ENCODE results near the gene ACP4. TPM values are rescaled to one million over a fixed set of nuclear protein-coding genes. Genes with fewer than 3 reads are reported as not detected.
A peak's percentile ranks its signal among the peaks of the same experiment; 100 is the strongest.
"Not testable (repeated sequence)": the region's sequence is repeated elsewhere in the genome, so short reads cannot be mapped to it uniquely, and the experiment has no call there.

Gene ACP4
- total RNA-seq, 1 experiment from 2014 or later: not detected

DNA sequence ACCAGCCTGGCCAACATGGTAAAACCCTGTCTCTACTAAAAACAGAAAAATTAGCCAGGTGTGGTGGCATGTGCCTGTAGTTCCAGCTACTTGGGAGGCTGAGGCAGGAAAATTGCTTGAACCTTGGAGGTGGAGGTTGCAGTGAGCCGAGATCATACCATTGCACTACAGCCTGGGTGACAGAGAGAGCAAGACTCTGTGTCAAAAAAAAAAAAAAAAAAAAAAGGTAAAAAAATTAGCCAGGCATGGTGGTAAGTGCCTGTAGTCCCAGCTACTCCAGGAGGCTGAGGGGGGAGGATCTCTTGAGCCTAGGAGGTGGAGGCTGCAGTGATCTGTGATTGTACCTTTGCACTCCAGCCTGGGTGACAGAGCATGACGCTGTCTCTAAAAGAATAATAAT is 20.1 kb upstream of the ACP4 start, which contains the start of gene GPR32:
GPR32 (plus strand) TSS at position 301 of the 400 bp plus-strand sequence. CDS start 137 bp downstream, outside the sequence.
- in situ Hi-C loops (cut with HindIII; ENCODE audit: low pct_unique_long_range_greater_than_20kb, low sequenced_read_pairs); DNase-seq (ENCODE audit: low read depth, low spot score): not testable (repeated sequence)

DNA sequence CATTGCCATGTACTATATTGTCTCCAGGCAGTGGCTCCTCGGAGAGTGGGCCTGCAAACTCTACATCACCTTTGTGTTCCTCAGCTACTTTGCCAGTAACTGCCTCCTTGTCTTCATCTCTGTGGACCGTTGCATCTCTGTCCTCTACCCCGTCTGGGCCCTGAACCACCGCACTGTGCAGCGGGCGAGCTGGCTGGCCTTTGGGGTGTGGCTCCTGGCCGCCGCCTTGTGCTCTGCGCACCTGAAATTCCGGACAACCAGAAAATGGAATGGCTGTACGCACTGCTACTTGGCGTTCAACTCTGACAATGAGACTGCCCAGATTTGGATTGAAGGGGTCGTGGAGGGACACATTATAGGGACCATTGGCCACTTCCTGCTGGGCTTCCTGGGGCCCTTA is 19.3 kb upstream of the ACP4 start:
- in situ Hi-C loops (cut with HindIII; ENCODE audit: low pct_unique_long_range_greater_than_20kb, low sequenced_read_pairs): no loop called here
- DNase-seq (ENCODE audit: low read depth, low spot score): no peak

DNA sequence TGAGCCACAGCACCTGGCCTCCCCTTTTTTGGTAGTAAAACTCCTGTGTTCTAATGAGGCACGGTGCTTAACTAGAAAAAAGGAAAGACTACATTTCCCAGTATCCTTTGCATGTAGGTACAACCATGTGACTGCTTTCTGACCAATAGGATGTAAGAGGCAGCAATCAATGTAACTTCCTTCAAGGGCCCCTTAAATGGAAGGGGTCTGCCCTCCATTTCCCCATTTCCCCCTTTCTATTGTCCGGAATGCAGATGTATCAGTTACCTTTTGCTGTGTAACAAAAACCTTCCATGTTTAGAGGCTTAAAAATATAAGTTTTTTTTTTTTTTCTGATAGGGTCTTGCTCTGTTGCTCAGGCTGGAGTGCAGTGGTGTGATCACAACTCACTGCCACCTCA is 17.7 kb upstream of the ACP4 start:
- DNase-seq (ENCODE audit: low read depth, low spot score): peak; percentile 49
- in situ Hi-C loops (cut with HindIII; ENCODE audit: low pct_unique_long_range_greater_than_20kb, low sequenced_read_pairs): no loop called here

DNA sequence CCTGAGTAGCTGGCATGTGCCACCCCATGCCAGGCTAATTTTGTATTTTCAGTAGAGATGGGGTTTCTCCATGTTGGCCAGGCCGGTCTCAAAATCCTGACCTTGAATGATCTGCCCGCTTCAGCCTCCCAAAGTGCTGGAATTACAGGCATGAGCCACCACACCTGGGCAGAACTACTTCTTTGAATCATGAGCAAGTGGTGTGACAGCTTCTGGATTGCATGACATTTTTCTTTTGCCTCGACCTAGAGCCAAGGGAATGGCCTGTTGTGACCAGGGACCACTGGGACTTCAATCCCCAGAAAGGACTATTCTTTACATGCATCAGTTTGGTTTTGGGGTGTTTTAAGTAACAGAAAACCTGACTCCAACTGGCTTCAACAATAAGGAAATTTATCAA is 17.3 kb upstream of the ACP4 start:
- in situ Hi-C loops (cut with HindIII; ENCODE audit: low pct_unique_long_range_greater_than_20kb, low sequenced_read_pairs); DNase-seq (ENCODE audit: low read depth, low spot score): not testable (repeated sequence)

DNA sequence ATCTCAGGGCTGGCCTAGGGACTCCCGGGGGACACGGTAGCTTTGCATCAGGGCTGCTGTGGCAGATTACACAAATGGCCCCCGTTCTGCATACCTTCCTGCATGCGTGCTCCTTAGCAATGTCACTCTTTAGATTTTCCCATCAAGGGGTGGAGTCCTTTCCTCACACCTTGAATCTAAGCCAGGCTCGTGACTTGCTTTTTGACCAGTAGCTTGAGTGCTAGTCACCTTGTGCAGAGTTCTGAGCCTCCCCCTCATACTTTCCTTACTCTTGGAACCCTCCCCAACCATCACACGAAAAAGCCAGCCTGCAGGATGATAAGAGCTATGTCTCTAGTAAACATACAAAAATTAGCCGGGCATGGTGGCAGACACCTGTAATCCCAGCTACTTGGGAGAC is 16.8 kb upstream of the ACP4 start:
- in situ Hi-C loops (cut with HindIII; ENCODE audit: low pct_unique_long_range_greater_than_20kb, low sequenced_read_pairs); DNase-seq (ENCODE audit: low read depth, low spot score): not testable (repeated sequence)

DNA sequence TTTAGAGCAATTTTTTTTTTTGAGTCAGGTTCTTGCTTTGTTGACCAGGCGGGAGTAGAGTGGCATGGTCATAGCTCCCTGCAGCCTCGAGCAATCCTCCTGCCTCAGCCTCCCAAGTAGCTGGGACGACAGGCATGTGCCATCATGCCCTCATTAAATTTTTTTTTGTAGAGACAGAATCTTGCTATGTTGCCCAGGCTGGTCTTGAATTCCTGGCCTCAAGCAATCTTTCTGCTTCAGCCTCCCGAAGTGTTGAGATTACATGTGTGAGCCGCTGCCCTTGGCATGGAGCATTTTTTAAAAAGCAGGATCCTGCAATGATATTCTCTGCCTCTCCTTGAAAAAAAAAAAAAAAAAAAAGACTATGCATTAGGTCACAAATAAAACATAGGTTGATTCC is 14.1 kb upstream of the ACP4 start:
- in situ Hi-C loops (cut with HindIII; ENCODE audit: low pct_unique_long_range_greater_than_20kb, low sequenced_read_pairs): no loop called here
- DNase-seq (ENCODE audit: low read depth, low spot score): no peak

DNA sequence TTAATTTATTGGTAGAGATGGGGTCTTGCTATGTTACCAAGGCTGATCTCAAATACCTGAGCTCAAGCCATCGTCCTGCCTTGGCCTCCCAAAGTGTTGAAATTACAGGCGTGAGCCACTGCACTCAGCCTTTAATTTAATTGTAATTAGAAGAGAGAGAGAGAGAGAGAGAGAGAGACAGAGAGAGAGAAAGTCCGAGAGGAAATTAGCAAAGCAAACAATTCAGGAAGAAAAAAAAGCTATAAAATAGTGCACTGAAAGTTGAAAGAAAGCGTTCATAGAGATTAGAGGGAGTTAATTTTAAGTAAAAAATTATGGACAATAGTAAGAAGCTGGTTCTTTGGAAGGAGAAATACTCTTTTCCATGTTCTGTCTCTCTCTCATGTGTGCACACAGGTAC is 13.0 kb upstream of the ACP4 start:
- no peak for DNase-seq (ENCODE audit: low read depth, low spot score)
- in situ Hi-C loops (cut with HindIII; ENCODE audit: low pct_unique_long_range_greater_than_20kb, low sequenced_read_pairs): no loop called here

DNA sequence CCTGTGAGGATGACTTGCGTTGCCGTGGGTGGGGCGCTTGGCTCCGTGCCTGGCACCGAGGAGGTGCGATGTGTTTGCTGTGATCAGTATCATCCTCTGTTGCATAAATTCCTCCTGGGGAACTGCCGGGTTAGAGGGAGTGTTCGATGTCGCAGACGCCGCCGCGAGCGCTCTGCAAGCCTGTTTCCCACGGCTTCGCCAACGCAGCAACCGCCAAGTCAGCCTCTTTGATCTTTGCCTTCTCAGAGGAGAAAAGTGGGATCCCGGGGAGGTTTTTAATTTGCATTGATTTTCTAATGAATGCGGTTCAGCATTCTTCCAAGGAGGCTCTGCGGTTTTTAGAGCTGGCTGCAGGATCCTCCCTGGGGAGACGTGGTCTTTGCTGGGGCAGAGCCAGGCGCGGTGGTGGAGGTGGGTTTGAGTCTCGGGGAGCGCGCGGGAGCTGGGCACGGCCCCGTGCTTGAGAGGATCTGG is 12.3 kb upstream of the ACP4 start:
- in situ Hi-C loops (cut with HindIII; ENCODE audit: low pct_unique_long_range_greater_than_20kb, low sequenced_read_pairs): no loop called here
- no peak for DNase-seq (ENCODE audit: low read depth, low spot score)

DNA sequence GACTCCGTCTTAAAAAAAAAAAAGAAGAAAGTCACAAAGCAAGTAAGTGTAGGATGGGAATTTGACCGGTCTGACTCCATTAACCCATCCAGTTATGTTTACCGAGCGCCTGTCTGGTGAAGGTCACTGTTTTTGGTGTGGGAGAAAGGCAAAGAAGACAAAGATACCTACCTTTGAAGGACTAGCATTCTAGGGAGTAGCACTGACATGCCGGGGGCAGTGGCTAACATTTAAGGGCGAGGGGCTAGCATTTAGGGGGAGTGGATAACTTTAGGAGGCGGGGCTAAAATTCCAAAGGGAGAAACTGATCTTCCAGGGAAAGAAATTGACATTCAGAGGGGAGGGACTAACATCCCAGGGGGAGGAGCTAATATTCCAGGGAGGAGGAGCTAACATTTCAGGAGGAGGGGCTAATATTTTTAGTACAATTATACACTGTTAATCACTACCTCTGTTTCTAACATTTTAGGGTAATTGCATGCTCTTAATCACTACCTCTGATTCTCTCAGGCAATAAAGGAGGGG is 11.2 kb upstream of the ACP4 start:
- no peak for DNase-seq (ENCODE audit: low read depth, low spot score)
- in situ Hi-C loops (cut with HindIII; ENCODE audit: low pct_unique_long_range_greater_than_20kb, low sequenced_read_pairs): no loop called here

DNA sequence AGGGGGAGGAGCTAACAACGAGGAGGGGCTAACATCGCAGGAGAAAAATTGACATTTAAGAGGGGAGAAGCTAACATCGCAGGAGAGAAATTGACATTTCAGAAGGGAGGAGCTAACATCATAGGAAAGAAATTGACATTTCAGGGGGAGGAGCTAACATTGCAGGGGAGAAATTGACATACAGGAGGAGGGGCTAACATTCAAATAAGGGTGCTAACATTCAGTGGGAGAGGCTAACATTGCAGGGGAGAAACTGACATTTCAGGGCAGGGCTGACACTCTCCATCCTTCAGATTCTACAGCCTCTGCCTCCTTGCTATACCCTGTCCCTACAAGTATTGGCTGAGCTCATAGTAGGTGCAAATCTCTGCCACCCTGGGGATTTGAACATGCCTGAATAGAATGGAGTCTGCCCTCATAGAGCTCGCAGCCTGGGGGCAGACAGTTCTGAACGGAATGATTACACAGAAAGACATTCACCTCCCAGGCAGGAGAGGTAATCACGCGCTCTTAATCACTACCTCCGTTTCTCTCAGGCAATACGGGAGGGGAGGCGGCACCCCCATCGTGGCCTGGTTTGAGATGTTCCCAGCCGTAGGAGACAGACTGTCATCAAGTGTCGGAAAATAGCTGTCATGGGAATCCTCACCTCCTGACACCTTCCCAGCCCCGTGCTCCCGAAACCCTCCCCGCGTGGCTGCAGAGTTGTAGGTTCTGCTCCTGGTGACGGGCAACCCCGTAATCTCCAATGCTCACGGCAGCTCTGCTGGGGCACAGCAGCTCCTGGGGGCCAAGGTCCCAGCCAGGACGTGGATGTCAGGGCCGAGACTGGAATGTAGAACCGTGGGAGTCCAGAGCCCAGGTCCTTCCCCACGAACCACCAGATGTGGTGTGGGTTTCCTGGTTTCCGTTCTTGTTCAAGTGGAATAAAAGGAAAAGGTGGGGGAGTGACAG is 10.4 kb upstream of the ACP4 start:
- no peak for DNase-seq (ENCODE audit: low read depth, low spot score)
- in situ Hi-C loops (cut with HindIII; ENCODE audit: low pct_unique_long_range_greater_than_20kb, low sequenced_read_pairs): no loop called here

DNA sequence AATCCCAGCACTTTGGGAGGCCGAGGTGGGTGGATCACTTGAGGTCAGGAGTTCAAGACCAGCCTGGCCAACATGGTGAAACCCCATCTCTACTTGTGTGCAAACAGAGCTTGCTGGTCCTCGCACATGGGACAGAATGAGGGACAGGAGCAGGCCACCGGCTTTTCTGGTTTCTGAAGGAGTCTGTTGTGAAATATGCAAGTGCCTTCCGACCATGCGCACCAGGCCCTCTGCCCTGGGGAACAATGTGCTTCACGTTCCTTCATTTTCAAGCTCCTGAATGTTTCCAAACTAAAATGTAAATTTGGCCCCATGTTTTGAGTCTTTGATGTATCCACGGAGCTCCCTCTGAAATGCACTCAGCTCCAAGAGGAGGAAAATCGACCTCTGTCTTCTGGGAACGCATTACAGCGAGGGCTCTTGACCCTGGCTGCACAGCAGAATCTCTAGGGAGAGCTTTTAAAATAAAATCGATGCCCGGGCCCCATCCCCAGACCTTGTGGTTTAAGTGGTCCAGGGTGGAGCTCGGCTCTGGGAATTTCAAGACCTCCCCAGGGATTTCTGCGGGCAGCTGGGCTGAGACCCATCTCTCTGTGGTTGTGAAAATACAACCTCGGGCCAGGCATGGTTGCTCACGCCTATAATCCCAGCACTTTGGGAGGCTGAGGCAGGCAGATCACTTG is 9.3 kb upstream of the ACP4 start:
- no peak for DNase-seq (ENCODE audit: low read depth, low spot score)
- in situ Hi-C loops (cut with HindIII; ENCODE audit: low pct_unique_long_range_greater_than_20kb, low sequenced_read_pairs): no loop called here

DNA sequence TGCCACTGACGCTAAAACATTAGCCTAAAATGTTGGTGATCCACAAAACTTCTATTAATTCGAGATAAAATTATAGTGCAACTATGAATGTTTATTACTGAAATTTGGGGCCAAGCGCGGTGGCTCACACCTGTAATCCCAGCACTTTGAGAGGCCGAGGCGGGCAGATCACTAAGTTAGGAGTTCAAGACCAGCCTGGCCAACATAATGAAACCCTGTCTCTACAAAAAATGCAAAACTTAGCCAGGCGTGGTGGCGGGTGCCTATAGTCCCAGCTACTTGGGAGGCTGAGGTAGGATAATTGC is 6.4 kb upstream of the ACP4 start:
- in situ Hi-C loops (cut with HindIII; ENCODE audit: low pct_unique_long_range_greater_than_20kb, low sequenced_read_pairs); DNase-seq (ENCODE audit: low read depth, low spot score): not testable (repeated sequence)

DNA sequence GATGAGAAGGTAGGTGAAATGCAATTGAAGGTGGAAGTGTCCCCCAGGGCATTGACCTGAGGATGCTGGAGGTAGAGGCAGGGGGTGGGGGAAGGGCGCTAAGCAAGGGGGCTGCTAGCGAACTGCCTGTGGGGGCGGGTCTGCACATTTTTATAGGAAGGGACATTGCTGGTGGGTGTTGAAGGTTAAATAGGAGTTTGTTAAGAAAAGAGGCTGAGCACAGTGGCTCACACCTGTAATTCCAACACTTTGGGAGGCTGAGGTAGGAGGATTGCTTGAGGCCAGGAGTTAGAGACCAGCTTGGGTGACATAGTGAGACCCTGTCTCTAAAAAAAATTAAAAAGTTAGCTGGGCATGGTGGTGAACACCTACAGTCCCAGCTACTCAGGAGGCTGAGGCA is 5.5 kb upstream of the ACP4 start:
- in situ Hi-C loops (cut with HindIII; ENCODE audit: low pct_unique_long_range_greater_than_20kb, low sequenced_read_pairs): no loop called here
- DNase-seq (ENCODE audit: low read depth, low spot score): no peak

DNA sequence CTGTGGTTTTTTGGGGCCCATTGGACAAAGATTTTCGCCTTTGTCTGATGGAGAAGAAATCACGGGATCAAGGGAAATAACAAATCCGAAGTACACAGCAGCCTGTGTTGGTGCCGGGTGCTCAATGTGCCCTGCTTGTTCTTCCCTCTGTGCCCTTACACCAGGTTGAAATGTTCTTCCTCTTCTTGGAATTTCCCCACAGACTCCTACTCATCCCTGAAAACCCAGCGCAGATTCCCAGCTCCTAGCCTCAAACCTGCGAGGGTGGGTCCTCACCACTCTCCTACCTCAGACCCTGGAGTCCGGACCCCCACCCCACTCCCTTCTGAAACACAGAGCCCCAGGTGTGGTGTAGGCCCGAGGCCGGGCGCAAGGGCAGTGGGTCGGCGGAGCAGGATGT is 4.9 kb upstream of the ACP4 start:
- no peak for DNase-seq (ENCODE audit: low read depth, low spot score)
- in situ Hi-C loops (cut with HindIII; ENCODE audit: low pct_unique_long_range_greater_than_20kb, low sequenced_read_pairs): no loop called here

DNA sequence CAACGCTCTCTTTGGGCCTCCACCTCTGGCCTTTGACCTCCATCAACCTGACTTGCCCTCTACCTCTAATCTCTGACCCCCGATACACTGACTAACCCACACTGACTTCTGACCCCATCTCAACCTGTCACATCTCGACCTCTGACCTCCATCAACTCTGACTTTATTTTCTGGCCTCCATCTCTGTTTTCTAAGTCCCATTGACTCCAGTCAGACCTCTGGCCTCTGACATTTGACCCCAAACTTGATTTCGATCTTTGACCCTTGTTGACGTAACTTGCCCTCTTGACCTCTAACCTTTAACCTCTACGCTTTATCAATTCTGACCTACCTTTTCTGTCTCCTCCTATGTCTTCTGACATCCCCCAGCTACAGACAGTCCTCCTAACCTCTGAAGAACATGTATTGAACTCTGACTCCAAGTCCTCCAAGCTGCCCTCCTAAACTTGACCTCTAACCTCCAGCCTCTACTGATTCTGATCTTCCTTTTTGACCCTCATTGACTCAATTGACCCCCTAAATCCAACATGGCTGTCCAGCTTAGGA is 780 bp downstream of the ACP4 start:
- in situ Hi-C loops (cut with HindIII; ENCODE audit: low pct_unique_long_range_greater_than_20kb, low sequenced_read_pairs): no loop called here
- DNase-seq (ENCODE audit: low read depth, low spot score): no peak

DNA sequence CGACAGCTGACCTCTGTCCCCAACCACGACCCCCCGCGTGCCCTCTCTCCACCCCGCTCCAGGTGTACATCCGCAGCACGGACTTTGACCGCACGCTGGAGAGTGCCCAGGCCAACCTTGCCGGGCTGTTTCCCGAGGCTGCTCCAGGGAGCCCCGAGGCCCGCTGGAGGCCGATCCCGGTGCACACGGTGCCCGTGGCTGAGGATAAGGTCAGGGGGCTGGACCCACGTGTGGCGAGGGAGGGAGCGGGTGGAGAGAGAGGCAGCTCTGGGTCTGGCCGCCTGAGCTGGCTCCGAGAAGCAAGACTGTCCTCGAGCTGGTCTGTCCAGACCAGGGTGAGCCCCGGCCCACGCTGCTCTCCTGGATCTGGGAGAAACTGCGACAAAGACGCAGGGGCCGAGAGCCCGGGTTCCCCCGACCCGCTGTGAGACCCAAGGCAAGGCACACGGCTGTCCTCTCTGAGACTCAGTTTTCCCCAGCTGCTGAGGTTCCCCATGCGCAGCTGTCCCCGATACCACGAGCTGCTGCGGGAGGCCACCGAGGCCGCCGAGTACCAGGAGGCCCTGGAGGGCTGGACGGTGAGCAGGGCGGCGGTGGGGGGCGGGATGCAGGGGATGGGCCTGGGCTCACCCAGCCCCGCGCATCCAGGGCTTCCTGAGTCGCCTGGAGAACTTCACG is 1.5 kb downstream of the ACP4 start:
- in situ Hi-C loops (cut with HindIII; ENCODE audit: low pct_unique_long_range_greater_than_20kb, low sequenced_read_pairs): no loop called here
- DNase-seq (ENCODE audit: low read depth, low spot score): no peak

DNA sequence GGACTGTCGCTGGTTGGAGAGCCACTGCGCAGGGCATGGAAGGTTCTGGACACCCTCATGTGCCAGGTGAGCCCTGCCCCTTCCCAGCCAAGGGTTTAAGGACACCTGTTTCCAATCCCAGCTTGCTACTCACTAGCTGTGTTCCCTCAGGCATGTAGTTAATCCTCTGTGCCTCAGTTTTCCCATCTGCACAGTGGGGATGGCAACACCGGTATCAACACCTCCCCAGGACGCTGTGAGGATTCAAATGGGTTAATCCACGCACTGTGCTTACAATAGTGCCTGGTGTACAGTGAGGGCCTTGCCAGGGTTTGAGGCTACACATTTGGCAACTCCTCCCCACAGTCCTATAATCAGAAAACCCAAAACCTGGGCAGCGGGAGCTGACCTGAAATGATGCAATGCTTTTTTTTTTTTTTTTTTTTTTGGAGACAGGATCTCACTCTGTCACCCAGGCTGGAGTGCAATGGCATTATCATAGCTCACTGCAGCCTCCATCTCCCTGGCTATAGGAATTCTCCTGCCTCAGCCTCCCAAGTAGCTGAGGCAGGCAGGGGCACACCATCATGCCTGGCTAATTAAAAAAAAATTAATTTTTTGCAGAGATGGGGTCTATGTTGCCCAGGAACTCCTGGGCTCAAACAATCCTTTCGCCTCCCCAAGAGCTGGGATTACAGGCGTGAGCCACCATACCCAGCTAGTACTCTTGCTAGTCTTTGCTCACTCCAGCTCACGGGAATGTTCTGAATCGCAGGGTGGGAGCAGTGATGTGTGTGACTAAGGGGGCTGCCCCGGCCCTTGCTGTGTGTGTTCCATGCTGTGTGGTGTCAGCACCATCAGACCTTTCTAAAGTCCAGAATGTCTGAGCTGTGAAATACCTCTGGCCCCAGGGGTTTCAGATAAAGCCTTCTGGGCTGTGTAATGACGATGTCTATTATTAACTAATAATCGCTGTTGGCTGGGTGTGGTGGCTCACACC is 2.3 kb downstream of the ACP4 start:
- in situ Hi-C loops (cut with HindIII; ENCODE audit: low pct_unique_long_range_greater_than_20kb, low sequenced_read_pairs): no loop called here
- no peak for DNase-seq (ENCODE audit: low read depth, low spot score)

Measured in SK-MEL-5 (cell line).